Endothelial cell of umbilical vein (primary cell): Measurements from ENCODE around the gene ZNF248.

Experiments used
- CTCF ChIP-seq, 2 donors: IDR thresholded peaks; 1 replicate in 1 of 2; 2 replicates in 1 of 2; pipeline ENCODE4 v1.5.1; 2011; ENCODE audit warnings: low read length in 2 of 2, mild to moderate bottlenecking in 2 of 2, moderate library complexity in 2 of 2, control low read depth in 1 of 2, inconsistent platforms in 1 of 2, low read depth in 1 of 2; ENCODE audit not compliant: insufficient read depth in 1 of 2; ENCODE audit errors: extremely low read depth in 1 of 2
- EZH2 ChIP-seq: IDR thresholded peaks from 2 replicates; pipeline ENCODE4 v1.6.1; 2012; ENCODE audit warnings: borderline replicate concordance, low read depth, mild to moderate bottlenecking, moderate library complexity, low read length, inconsistent platforms; ENCODE audit not compliant: severe bottlenecking
- FOS ChIP-seq: IDR thresholded peaks from 2 replicates; pipeline ENCODE4 v1.6.1; 2011; ENCODE audit warnings: mild to moderate bottlenecking, low read length, moderate library complexity, borderline replicate concordance; ENCODE audit not compliant: insufficient read depth
- GATA2 ChIP-seq: IDR thresholded peaks from 2 replicates; pipeline ENCODE4 v1.7.0; 2011; ENCODE audit warnings: low read depth, mild to moderate bottlenecking, moderate library complexity, mixed read lengths, low read length; ENCODE audit not compliant: insufficient read length, insufficient read depth
- JUN ChIP-seq: IDR thresholded peaks from 2 replicates; pipeline ENCODE4 v1.6.1; 2011; ENCODE audit warnings: borderline replicate concordance, low read depth; ENCODE audit not compliant: insufficient read length, insufficient read depth
- MYC ChIP-seq: IDR thresholded peaks from one replicate; pipeline ENCODE4 v1.6.1; 2011; ENCODE audit warnings: mild to moderate bottlenecking, low read depth, low read length
- POLR2A ChIP-seq: IDR thresholded peaks from 2 replicates; pipeline ENCODE4 v1.6.1; 2012; ENCODE audit warnings: low read depth, mild to moderate bottlenecking, control low read depth, low read length
- POLR2AphosphoS5 ChIP-seq: IDR thresholded peaks from 2 replicates; pipeline ENCODE4 v1.6.1; 2012; ENCODE audit warnings: low read depth, mild to moderate bottlenecking, control low read depth, low read length, moderate library complexity; ENCODE audit not compliant: insufficient read depth
- TF ChIP-seq, protein P1 (sequence below): IDR thresholded peaks from 2 replicates; pipeline ENCODE4 v1.6.1; 2011; ENCODE audit not compliant: insufficient read depth, insufficient read length

DNA sequence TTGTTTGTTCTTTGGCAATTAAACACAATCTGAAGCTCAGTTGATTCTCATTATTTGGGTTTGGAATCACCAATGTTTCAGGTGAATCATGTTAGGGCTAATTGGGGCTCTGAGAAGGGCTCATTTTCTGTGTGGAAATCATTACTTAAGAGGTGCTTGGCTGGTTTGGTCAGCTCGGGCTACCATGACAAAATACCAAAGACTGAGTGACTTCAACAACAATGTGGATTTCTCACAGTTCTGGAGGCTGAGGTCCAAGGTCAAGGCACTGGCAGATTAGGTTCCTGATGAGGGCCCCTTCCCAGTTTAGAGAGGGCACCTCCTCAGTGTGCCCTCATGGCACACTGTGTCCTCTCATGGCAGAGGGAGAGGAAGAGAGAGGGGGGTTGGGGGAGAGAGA lies 121.3 kb downstream of the ZNF248 start:
- TF ChIP-seq CTCF (IDR thresholded peaks at IDR 0.05; ENCODE audit: extremely low read depth in 1 of 2, insufficient read depth in 1 of 2, low read depth in 1 of 2, low read length in 2 of 2) (no peak), POLR2A (no peak), POLR2AphosphoS5 (no peak), EZH2 (no peak), FOS (no peak), GATA2 (no peak), MYC (no peak), JUN (no peak)
- TF ChIP-seq, protein P1, sequence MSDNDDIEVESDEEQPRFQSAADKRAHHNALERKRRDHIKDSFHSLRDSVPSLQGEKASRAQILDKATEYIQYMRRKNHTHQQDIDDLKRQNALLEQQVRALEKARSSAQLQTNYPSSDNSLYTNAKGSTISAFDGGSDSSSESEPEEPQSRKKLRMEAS = no peak
